HepG2 (cell line): ENCODE measurements around the gene TAS1R3. TPM values are rescaled to one million over a fixed set of nuclear protein-coding genes. Genes with fewer than 3 reads are reported as not detected.

Experiments used
- ATAC-seq: fragments of 200-7000 bp; cut with Tn5 transposase; 3 replicates; pipeline ENCODE4 v1.9.1; 2020; ENCODE audit warnings: mild to moderate bottlenecking, moderate library complexity
- BruUV-seq: library from RNA; stranded (reverse); fragments of 400-500 nt; replicated peaks from 2 replicates; lab custom pipeline; 2021; lab: Mats Ljungman, UMichigan
- CTCF ChIA-PET: fragments of 300-600 bp; formaldehyde crosslinking; extraction: SDS; loops from one replicate; lab custom pipeline; 2021; ENCODE audit warnings: low total read pairs, inconsistent platforms, low intra/inter-chr PET ratio; lab: Yijun Ruan, JAX
- POLR2A ChIA-PET: fragments of 350-600 bp; sonication (Branson Sonifier 250); formaldehyde crosslinking; loops from one replicate; lab custom pipeline; 2020; ENCODE audit warnings: antibody characterized with exemption, inconsistent platforms; lab: Yijun Ruan, JAX
- DNase-seq: peaks from one replicate; pipeline ENCODE4 v3.0.0-alpha.2; 2015; ENCODE audit warnings: low spot score
- FAIRE-seq: peaks from 3 replicates; lab custom pipeline; 2011; peaks lifted over from hg19 to GRCh38; lab: Jason Lieb, UNC
- H2AFZ ChIP-seq: one replicate; pipeline ENCODE4 v1.6.1; 2011; ENCODE audit warnings: low read length, inconsistent platforms
- H3K27ac ChIP-seq: fragments of 300-600 bp; 3 replicates; pipeline ENCODE4 v1.8.0; 2011; ENCODE audit warnings: mixed run types, mild to moderate bottlenecking, mixed read lengths, low read length, inconsistent platforms; ENCODE audit not compliant: insufficient read depth; ENCODE audit errors: extremely low read length
- H3K27me3 ChIP-seq, 2 experiments: fragments of 200-600 bp in 1 of 2; 2 replicates in 1 of 2; 3 replicates in 1 of 2; pipeline versions ENCODE4 v1.6.0 to v1.8.0; 2011; ENCODE audit warnings: low read length in 2 of 2, mild to moderate bottlenecking in 2 of 2, moderate library complexity in 2 of 2, inconsistent platforms in 1 of 2; ENCODE audit not compliant: insufficient read depth in 2 of 2, control insufficient read depth in 1 of 2
- H3K36me3 ChIP-seq, 2 experiments: fragments of 200-600 bp in 1 of 2; replicated peaks in 1 of 2; 2 replicates in 1 of 2; 3 replicates in 1 of 2; pipeline versions ENCODE4 v1.5.1 to v1.8.0; 2011; ENCODE audit warnings: low read length in 2 of 2, inconsistent platforms in 1 of 2; ENCODE audit not compliant: insufficient read depth in 2 of 2, control insufficient read depth in 1 of 2
- H3K4me1 ChIP-seq: 2 replicates; pipeline ENCODE4 v1.5.1; 2012; ENCODE audit warnings: low read length, inconsistent platforms; ENCODE audit not compliant: insufficient read depth
- H3K4me2 ChIP-seq: 2 replicates; pipeline ENCODE4 v1.6.0; 2011; ENCODE audit warnings: low read depth, low read length, inconsistent platforms
- H3K4me3 ChIP-seq, 3 experiments: fragments of 200-600 bp in 1 of 3; sonication (generic), shearing (Covaris generic) in 1 of 3; replicated peaks in 1 of 3; 2 replicates each; pipeline ENCODE4 v1.5.1; 2011 to 2016; ENCODE audit warnings: low read length in 3 of 3, inconsistent platforms in 2 of 3, low read depth in 2 of 3, mild to moderate bottlenecking in 2 of 3, control low read depth in 1 of 3, mixed read lengths in 1 of 3; ENCODE audit not compliant: insufficient read depth in 1 of 3
- H3K79me2 ChIP-seq: one replicate; pipeline ENCODE4 v1.6.1; 2011; ENCODE audit warnings: low read length, inconsistent platforms; ENCODE audit not compliant: insufficient read depth
- H3K9ac ChIP-seq: 2 replicates; pipeline ENCODE4 v1.6.0; 2011; ENCODE audit warnings: mild to moderate bottlenecking, low read depth, low read length, inconsistent platforms; ENCODE audit not compliant: insufficient read depth
- H3K9me3 ChIP-seq: 2 replicates; pipeline ENCODE4 v1.5.1; 2012; ENCODE audit warnings: mild to moderate bottlenecking, low read length
- H4K20me1 ChIP-seq: 2 replicates; pipeline ENCODE4 v1.6.0; 2011; ENCODE audit warnings: inconsistent platforms, mild to moderate bottlenecking, low read length, moderate library complexity; ENCODE audit not compliant: insufficient read depth
- AGO1 ChIP-seq: fragments of 200-400 bp; formaldehyde crosslinking; IDR thresholded peaks from 2 replicates; pipeline ENCODE4 v1.6.1; 2017; ENCODE audit warnings: mild to moderate bottlenecking, low read depth, low read length, moderate library complexity; ENCODE audit not compliant: poor library complexity, severe bottlenecking
- AGO2 ChIP-seq: fragments of 200-400 bp; formaldehyde crosslinking; optimal IDR thresholded peaks from 2 replicates; pipeline ENCODE3; 2017; ENCODE audit warnings: mild to moderate bottlenecking, low read depth, low read length, moderate library complexity
- ELF1 ChIP-seq: sonication (generic); formaldehyde crosslinking; IDR thresholded peaks from 2 replicates; pipeline ENCODE4 v1.4.0; 2020; ENCODE audit warnings: missing genetic modification reagents
- MXD1 ChIP-seq: sonication (generic); formaldehyde crosslinking; IDR thresholded peaks from 2 replicates; pipeline ENCODE4 v1.4.0; 2020; ENCODE audit warnings: mild to moderate bottlenecking, missing genetic modification reagents
- RBFOX2 ChIP-seq: fragments of 200-400 bp; formaldehyde crosslinking; IDR thresholded peaks from 2 replicates; pipeline ENCODE4 v1.6.1; 2017; ENCODE audit warnings: low read depth, mild to moderate bottlenecking, low read length
- ZNF274 ChIP-seq: sonication (generic); formaldehyde crosslinking; IDR thresholded peaks from 2 replicates; pipeline ENCODE4 v1.5.1; 2020; ENCODE audit warnings: mild to moderate bottlenecking, missing genetic modification reagents
- ZNF577 ChIP-seq: sonication (generic); formaldehyde crosslinking; IDR thresholded peaks from 2 replicates; pipeline ENCODE4 v1.4.0; 2020; ENCODE audit warnings: mild to moderate bottlenecking, low read depth, missing genetic modification reagents, borderline replicate concordance
- ZSCAN20 ChIP-seq: sonication (generic); formaldehyde crosslinking; IDR thresholded peaks from 2 replicates; pipeline ENCODE4 v1.4.0; 2020; ENCODE audit warnings: missing genetic modification reagents, mild to moderate bottlenecking, borderline replicate concordance
- WGBS: methylation state at CpG from one replicate; pipeline ENCODE4 v1.1.6; 2017; ENCODE audit warnings: low lambda C conversion rate; 5-methylcytosine and 5-hydroxymethylcytosine counted together
- in situ Hi-C: cut with HindIII; loops from 2 replicates; pipeline ENCODE4 v1.10.0; 2017; ENCODE audit warnings: low pct_unique_long_range_greater_than_20kb; ENCODE audit not compliant: extremely low pct_ligation_motif_present
- intact Hi-C: fragments of 100-400 bp; cut with micrococcal nuclease; formaldehyde crosslinking; loops from one replicate; pipeline ENCODE4 v1.10.0; 2022; ENCODE audit not compliant: unreplicated experiment
- polyA plus RNA-seq, 8 experiments: library from polyadenylated mRNA; depleted of rRNA in 3 of 8; stranded (reverse) in 7 of 8; unstranded in 1 of 8; fragments of >200 nt; fragmentation: Illumina TruSeq in 4 of 8; extraction: Trizol in 4 of 8; gene quantifications; 2 replicates each; pipeline versions ENCODE4 v1.2.1 to v1.2.3, GENCODE V29; 2011 to 2016; ENCODE audit warnings: low read depth in 4 of 8, missing spikeins in 1 of 8, mixed read lengths in 1 of 8; ENCODE audit not compliant: insufficient read depth in 1 of 8
- total RNA-seq, 5 experiments: library from RNA; depleted of rRNA; stranded (reverse); fragments of >200 nt; fragmentation: Illumina TruSeq; extraction: Trizol; gene quantifications; 2 replicates each; pipeline ENCODE4 v1.2.3, GENCODE V29; 2016; ENCODE audit warnings: low read depth in 1 of 5
- TF ChIP-seq, protein P1 (sequence below): sonication (generic); formaldehyde crosslinking; IDR thresholded peaks from 2 replicates; pipeline ENCODE4 v1.4.0; 2020; ENCODE audit warnings: missing genetic modification reagents

The TAS1R3 gene
- total and polyA plus RNA-seq, 2 of the 13 experiments (the other 11 are each of a cell fraction or from before 2014, with no cell fraction given) = 0.13 to 0.15 TPM

GRCh38 chr1:1336931-1337792 lies 6.1 kb downstream of the TAS1R3 start:
- POLR2A ChIA-PET = interaction anchor here (0.9 to 3.9 kb wide), 4 partner anchors 11 to 62 kb away, joined by 3 to 12 read pairs (median 4); partner anchors contain the start of genes AURKAIP1, CCNL2 and DVL1

GRCh38 chr1:1337793-1338147 lies 6.7 kb downstream of the TAS1R3 start:
- CTCF ChIA-PET = no interaction called here
- 92% methylated on average over 10 of the region's 18 CpGs for WGBS
- intact Hi-C loops = no loop called here
- Histone ChIP-seq H3K4me3 (no peak overlapping the region), H3K4me1 (no peaks in the 10 kb centered on the region), H3K9ac (no peak overlapping the region), H2AFZ (no peak overlapping the region), H3K9me3 (no peaks in the 10 kb centered on the region), H4K20me1 (peaks cover 7% of the 10 kb centered on the region; the same call in 1 of the 2 replicates), H3K79me2 (no peaks in the 10 kb centered on the region)
- DNase-seq (no peak), ATAC-seq (no peak), FAIRE-seq (no peak)
- POLR2A ChIA-PET = interaction anchor here (0.9 to 1.0 kb wide), 3 partner anchors 10 to 61 kb away, joined by 3 to 4 read pairs (median 4); partner anchors contain the start of genes AURKAIP1 and CCNL2
- BruUV-seq = no TSS peak
- in situ Hi-C loops = no loop called here
- TF ChIP-seq ZNF274 (CRISPR knock-in tag) (no peak), MXD1 (CRISPR knock-in tag) (no peak), ZNF577 (CRISPR knock-in tag) (no peak), AGO1 (no peak), ELF1 (CRISPR knock-in tag) (no peak)
- TF ChIP-seq, all 625 proteins: peak for 0
- Histone ChIP-seq H3K4me2 (no peak overlapping the region), H3K36me3 (peaks cover 13 to 26% of the 10 kb centered on the region in 2 experiments), H3K27ac (no peak overlapping the region), H3K27me3 (no peaks in the 10 kb centered on the region)

More at GRCh38 chr1:1336931-1337792, 6.1 kb downstream of the TAS1R3 start:
- no peak overlapping the region for H2AFZ ChIP-seq
- H3K79me2 ChIP-seq = no peaks in the 10 kb centered on the region
- BruUV-seq = no TSS peak
- H4K20me1 ChIP-seq = peaks cover 7% of the 10 kb centered on the region; the same call in 1 of the 2 replicates
- peaks cover 13 to 26% of the 10 kb centered on the region in 2 experiments for H3K36me3 ChIP-seq
- no peaks in the 10 kb centered on the region; the same call in 1 of the 2 replicates for H3K4me1 ChIP-seq
- 96% methylated on average over 18 of the region's 32 CpGs for WGBS
- no peaks in the 10 kb centered on the region for H3K9me3 ChIP-seq
- TF ChIP-seq, protein P1, sequence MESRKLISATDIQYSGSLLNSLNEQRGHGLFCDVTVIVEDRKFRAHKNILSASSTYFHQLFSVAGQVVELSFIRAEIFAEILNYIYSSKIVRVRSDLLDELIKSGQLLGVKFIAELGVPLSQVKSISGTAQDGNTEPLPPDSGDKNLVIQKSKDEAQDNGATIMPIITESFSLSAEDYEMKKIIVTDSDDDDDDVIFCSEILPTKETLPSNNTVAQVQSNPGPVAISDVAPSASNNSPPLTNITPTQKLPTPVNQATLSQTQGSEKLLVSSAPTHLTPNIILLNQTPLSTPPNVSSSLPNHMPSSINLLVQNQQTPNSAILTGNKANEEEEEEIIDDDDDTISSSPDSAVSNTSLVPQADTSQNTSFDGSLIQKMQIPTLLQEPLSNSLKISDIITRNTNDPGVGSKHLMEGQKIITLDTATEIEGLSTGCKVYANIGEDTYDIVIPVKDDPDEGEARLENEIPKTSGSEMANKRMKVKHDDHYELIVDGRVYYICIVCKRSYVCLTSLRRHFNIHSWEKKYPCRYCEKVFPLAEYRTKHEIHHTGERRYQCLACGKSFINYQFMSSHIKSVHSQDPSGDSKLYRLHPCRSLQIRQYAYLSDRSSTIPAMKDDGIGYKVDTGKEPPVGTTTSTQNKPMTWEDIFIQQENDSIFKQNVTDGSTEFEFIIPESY = peak; percentile 88
- peak; percentile 50 for TF ChIP-seq AGO2
- peak; percentile 45; the same call in 1 of the 2 replicates for TF ChIP-seq RBFOX2
- TF ChIP-seq ZSCAN20 (CRISPR knock-in tag) = no peak
- in situ Hi-C loops (no loop called here), intact Hi-C loops (no loop called here)
- no peak overlapping the region for H3K27ac ChIP-seq
- no peak overlapping the region for H3K4me3 ChIP-seq
- H3K9ac ChIP-seq = no peak overlapping the region
- FAIRE-seq (no peak), ATAC-seq (no peak), DNase-seq (no peak)
- H3K27me3 ChIP-seq = no peaks in the 10 kb centered on the region
- H3K4me2 ChIP-seq = no peak overlapping the region
- CTCF ChIA-PET = no interaction called here
